HUES6 (cell line): Measurements from ENCODE around the gene RREB1.

Experiments used
- H3K27ac ChIP-seq: 2 replicates; pipeline ENCODE4 v1.7.0; 2013; ENCODE audit warnings: low read depth, mild to moderate bottlenecking, low read length, inconsistent platforms
- H3K27me3 ChIP-seq: 2 replicates; pipeline ENCODE4 v1.6.1; 2013; ENCODE audit warnings: low read length; ENCODE audit not compliant: control insufficient read depth, insufficient read depth
- H3K36me3 ChIP-seq: 2 replicates; pipeline ENCODE4 v1.6.1; 2013; ENCODE audit warnings: low read length; ENCODE audit not compliant: control insufficient read depth, insufficient read depth
- H3K4me1 ChIP-seq: 2 replicates; pipeline ENCODE4 v1.6.1; 2013; ENCODE audit warnings: low read length; ENCODE audit not compliant: control insufficient read depth, insufficient read depth
- H3K4me3 ChIP-seq: 2 replicates; pipeline ENCODE4 v1.5.1; 2013; ENCODE audit warnings: low read depth, low read length
- H3K9ac ChIP-seq: one replicate; pipeline ENCODE4 v1.6.1; 2013; ENCODE audit warnings: mild to moderate bottlenecking, low read length
- H3K9me3 ChIP-seq: 2 replicates; pipeline ENCODE4 v1.6.1; 2013; ENCODE audit warnings: low read depth, low read length; ENCODE audit not compliant: control insufficient read depth, insufficient read depth

The RREB1 gene

GRCh38 chr6:7240351-7240750 is 132.6 kb downstream of the RREB1 start:
- peaks cover 17% of the 10 kb centered on the region for H3K36me3 ChIP-seq
- H3K27me3 ChIP-seq: no peaks in the 10 kb centered on the region
- no peak overlapping the region for H3K4me3 ChIP-seq
- H3K9ac ChIP-seq: no peak overlapping the region
- H3K4me1 ChIP-seq: peaks cover 28% of the 10 kb centered on the region
- no peaks in the 10 kb centered on the region for H3K9me3 ChIP-seq
- H3K27ac ChIP-seq: no peak overlapping the region

- H3K27me3 ChIP-seq: no peaks in the 10 kb centered on the region
- H3K36me3 ChIP-seq: peaks cover 19% of the 10 kb centered on the region
- no peak overlapping the region for H3K27ac ChIP-seq
- no peaks in the 10 kb centered on the region for H3K9me3 ChIP-seq
- peaks cover 28% of the 10 kb centered on the region for H3K4me1 ChIP-seq
- H3K9ac ChIP-seq: no peak overlapping the region
- no peak overlapping the region for H3K4me3 ChIP-seq
These were observed 133.4 kb downstream of the RREB1 start for GRCh38 chr6:7241160-7241559.

- Histone ChIP-seq H3K27ac (peak overlapping the region; percentile 77), H3K9me3 (no peaks in the 10 kb centered on the region), H3K4me3 (no peak overlapping the region), H3K9ac (peak overlapping the region; percentile 29), H3K27me3 (no peaks in the 10 kb centered on the region), H3K36me3 (peaks cover 21% of the 10 kb centered on the region), H3K4me1 (peaks cover 28% of the 10 kb centered on the region)
These were observed 134.2 kb downstream of the RREB1 start for GRCh38 chr6:7241709-7242645.

- Histone ChIP-seq H3K9me3 (no peaks in the 10 kb centered on the region), H3K36me3 (peaks cover 29% of the 10 kb centered on the region), H3K27me3 (no peaks in the 10 kb centered on the region), H3K4me3 (no peak overlapping the region; the same call in 1 of the 2 replicates), H3K27ac (peak overlapping the region; percentile 77; the same call in 1 of the 2 replicates), H3K4me1 (peaks cover 28% of the 10 kb centered on the region), H3K9ac (peak overlapping the region; percentile 14)
These were observed 135.0 kb downstream of the RREB1 start for GRCh38 chr6:7242835-7243178.

GRCh38 chr6:7243179-7243981 is 135.6 kb downstream of the RREB1 start:
- Histone ChIP-seq H3K9ac (peak overlapping the region; percentile 14), H3K4me1 (peaks cover 28% of the 10 kb centered on the region), H3K27ac (peak overlapping the region; percentile 77; the same call in 1 of the 2 replicates), H3K4me3 (no peak overlapping the region; the same call in 1 of the 2 replicates), H3K9me3 (no peaks in the 10 kb centered on the region), H3K36me3 (peaks cover 35% of the 10 kb centered on the region), H3K27me3 (no peaks in the 10 kb centered on the region)

GRCh38 chr6:7245668-7246393 is 138.1 kb downstream of the RREB1 start:
- Histone ChIP-seq H3K9ac (no peak overlapping the region), H3K4me1 (peaks cover 21% of the 10 kb centered on the region)

DNA sequence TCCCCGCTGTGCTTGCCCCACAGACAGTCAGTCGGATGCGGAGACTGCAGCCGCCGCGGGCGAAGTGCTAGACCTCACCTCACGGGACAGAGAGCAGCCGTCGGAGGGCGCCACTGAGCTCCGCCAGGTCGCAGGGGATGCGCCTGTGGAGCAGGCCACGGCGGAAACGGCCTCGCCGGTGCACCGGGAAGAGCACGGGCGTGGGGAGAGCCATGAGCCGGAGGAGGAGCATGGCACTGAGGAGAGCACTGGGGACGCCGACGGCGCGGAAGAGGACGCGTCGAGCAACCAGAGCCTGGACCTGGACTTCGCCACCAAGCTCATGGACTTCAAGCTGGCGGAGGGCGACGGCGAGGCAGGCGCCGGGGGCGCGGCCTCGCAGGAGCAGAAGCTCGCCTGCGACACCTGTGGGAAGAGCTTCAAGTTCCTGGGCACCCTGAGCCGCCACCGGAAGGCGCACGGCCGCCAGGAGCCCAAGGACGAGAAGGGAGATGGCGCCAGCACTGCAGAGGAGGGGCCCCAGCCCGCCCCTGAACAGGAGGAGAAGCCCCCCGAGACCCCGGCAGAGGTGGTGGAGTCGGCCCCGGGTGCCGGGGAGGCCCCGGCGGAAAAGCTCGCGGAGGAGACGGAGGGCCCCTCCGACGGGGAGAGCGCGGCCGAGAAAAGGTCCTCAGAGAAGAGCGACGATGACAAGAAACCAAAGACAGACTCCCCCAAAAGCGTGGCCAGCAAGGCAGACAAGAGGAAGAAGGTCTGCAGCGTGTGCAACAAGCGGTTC is 138.8 kb downstream of the RREB1 start:
- Histone ChIP-seq H3K36me3 (peaks cover 50% of the 10 kb centered on the region), H3K9ac (no peak overlapping the region), H3K9me3 (no peaks in the 10 kb centered on the region), H3K4me3 (no peak overlapping the region), H3K27me3 (no peaks in the 10 kb centered on the region), H3K27ac (no peak overlapping the region), H3K4me1 (peaks cover 18% of the 10 kb centered on the region)

More at GRCh38 chr6:7245668-7246393, 138.1 kb downstream of the RREB1 start:
- no peaks in the 10 kb centered on the region for H3K27me3 ChIP-seq
- H3K4me3 ChIP-seq: no peak overlapping the region
- H3K27ac ChIP-seq: no peak overlapping the region
- peaks cover 50% of the 10 kb centered on the region for H3K36me3 ChIP-seq
- no peaks in the 10 kb centered on the region for H3K9me3 ChIP-seq

DNA sequence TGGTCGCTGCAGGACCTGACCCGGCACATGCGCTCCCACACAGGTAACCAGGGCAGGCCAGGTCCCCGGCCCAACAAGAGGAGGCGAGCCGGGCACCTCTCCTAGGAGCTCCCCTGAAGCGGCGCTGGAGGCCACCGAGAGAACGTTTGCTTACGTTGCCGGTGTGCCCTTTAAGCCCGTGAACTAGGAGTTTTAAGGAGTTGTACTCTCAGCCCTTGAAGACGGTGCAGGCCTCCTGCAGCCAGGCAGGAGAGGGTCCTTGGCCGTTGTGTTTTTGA is 139.4 kb downstream of the RREB1 start:
- Histone ChIP-seq H3K4me1 (peaks cover 13% of the 10 kb centered on the region), H3K27me3 (no peaks in the 10 kb centered on the region), H3K36me3 (peaks cover 51% of the 10 kb centered on the region), H3K9me3 (no peaks in the 10 kb centered on the region), H3K4me3 (no peak overlapping the region), H3K9ac (no peak overlapping the region), H3K27ac (no peak overlapping the region)

DNA sequence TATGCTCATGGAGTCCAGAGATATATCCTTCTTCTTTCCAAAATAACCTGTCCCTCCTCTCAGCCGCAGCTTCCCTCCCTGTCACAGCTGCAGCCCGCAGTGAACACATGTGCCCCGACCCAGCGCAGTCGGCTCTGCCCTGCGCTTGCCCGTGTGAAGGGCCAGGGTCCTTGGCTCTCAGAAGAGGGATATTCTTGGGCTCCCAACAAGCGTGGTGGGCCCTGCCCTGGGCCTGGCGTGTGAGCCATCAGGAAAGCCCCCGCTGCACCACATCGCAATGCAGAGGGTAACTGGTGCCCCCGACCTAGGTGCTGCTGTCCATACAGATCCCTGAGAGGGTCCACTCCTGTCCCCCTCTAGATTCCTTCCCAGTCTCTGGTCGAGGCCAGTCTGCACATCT is 140.1 kb downstream of the RREB1 start:
- Histone ChIP-seq H3K36me3 (peaks cover 55% of the 10 kb centered on the region), H3K4me1 (peaks cover 6% of the 10 kb centered on the region), H3K9me3 (no peaks in the 10 kb centered on the region), H3K4me3 (no peak overlapping the region), H3K9ac (no peak overlapping the region), H3K27ac (no peak overlapping the region), H3K27me3 (no peaks in the 10 kb centered on the region)

DNA sequence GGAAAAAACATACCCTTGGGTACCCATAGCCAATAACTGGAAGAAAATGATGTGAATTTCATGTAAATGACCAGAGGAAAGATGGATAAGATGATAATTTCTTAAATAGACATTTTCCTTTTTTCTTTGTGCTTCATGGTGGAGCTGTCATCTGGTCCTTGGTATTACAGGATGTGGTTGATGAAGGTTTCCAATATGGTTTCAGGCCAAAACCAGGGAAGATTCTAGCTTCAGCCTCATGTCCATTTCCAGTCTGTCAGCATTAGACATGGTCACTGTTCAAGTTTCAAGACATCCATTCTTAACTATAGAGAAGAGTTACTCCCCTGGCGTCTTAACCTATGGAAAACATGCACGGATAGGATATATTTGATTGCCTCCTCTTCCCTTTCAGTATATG is 141.6 kb downstream of the RREB1 start:
- Histone ChIP-seq H3K4me1 (no peaks in the 10 kb centered on the region), H3K9me3 (no peaks in the 10 kb centered on the region), H3K36me3 (peaks cover 55% of the 10 kb centered on the region), H3K9ac (no peak overlapping the region), H3K27ac (no peak overlapping the region), H3K4me3 (no peak overlapping the region), H3K27me3 (no peaks in the 10 kb centered on the region)
